ENCODE results near the gene PTGER2.
A peak's percentile ranks its signal among the peaks of the same experiment; 100 is the strongest.

PTGER2 gene

GRCh38 chr14:52307376-52307775 lies 6.7 kb upstream of the PTGER2 start:
- DNase-seq, result no peak

GRCh38 chr14:52307905-52308304 lies 6.2 kb upstream of the PTGER2 start:
- DNase-seq, result no peak

- no peak for DNase-seq
Observed at GRCh38 chr14:52310541-52310940, 3.6 kb upstream of the PTGER2 start.

- DNase-seq, result no peak
Observed at GRCh38 chr14:52312931-52313355, 1.2 kb upstream of the PTGER2 start.

GRCh38 chr14:52313462-52313861 lies 650 bp upstream of the PTGER2 start:
- no peak for DNase-seq

GRCh38 chr14:52314595-52315354 lies 663 bp downstream of the PTGER2 start:
- DNase-seq, result peak; percentile 19 to 20

- DNase-seq, result peak; percentile 12 to 21
Observed at GRCh38 chr14:52315355-52315718, 1.2 kb downstream of the PTGER2 start.

GRCh38 chr14:52318062-52318461 lies 4.0 kb downstream of the PTGER2 start:
- DNase-seq, result no peak

GRCh38 chr14:52318826-52319645 lies 4.9 kb downstream of the PTGER2 start:
- no peak for DNase-seq

- no peak for DNase-seq
Observed at GRCh38 chr14:52319919-52320318, 5.8 kb downstream of the PTGER2 start.

GRCh38 chr14:52325126-52325525 lies 11.0 kb downstream of the PTGER2 start:
- no peak for DNase-seq

GRCh38 chr14:52325630-52326029 lies 11.5 kb downstream of the PTGER2 start:
- no peak for DNase-seq

- DNase-seq, result no peak
Observed at GRCh38 chr14:52327374-52328226, 13.5 kb downstream of the PTGER2 start.

- no peak for DNase-seq
Observed at GRCh38 chr14:52328276-52328675, 14.2 kb downstream of the PTGER2 start.

GRCh38 chr14:52329678-52330369 lies 15.7 kb downstream of the PTGER2 start:
- DNase-seq, result no peak

GRCh38 chr14:52332269-52332668 lies 18.2 kb downstream of the PTGER2 start:
- no peak for DNase-seq

- no peak for DNase-seq
Observed at GRCh38 chr14:52333108-52333507, 19.0 kb downstream of the PTGER2 start.

GRCh38 chr14:52333823-52334657 lies 19.9 kb downstream of the PTGER2 start:
- DNase-seq, result no peak

- DNase-seq, result no peak
Observed at GRCh38 chr14:52336241-52336640, 22.1 kb downstream of the PTGER2 start.

GRCh38 chr14:52338051-52338681 lies 24.1 kb downstream of the PTGER2 start:
- DNase-seq, result no peak

GRCh38 chr14:52339262-52339661 lies 25.1 kb downstream of the PTGER2 start:
- no peak for DNase-seq

Data from activated CD4-positive, alpha-beta T cell treated with anti-CD3 and anti-CD28 coated beads, Interleukin-2, amount 50 U/mL, for 4 hours (primary cell).